GM18507 (cell line): ENCODE results near the gene CNIH1.
A peak's percentile ranks its signal among the peaks of the same experiment; 100 is the strongest.

ENCODE experiments used
- DNase-seq: peaks from one replicate; pipeline ENCODE4 v3.0.0; 2011; ENCODE audit warnings: low read depth; ENCODE audit not compliant: insufficient read length; ENCODE audit errors: extremely low spot score
- FAIRE-seq: peaks from 2 replicates; lab custom pipeline; 2011; peaks lifted over from hg19 to GRCh38; lab: Jason Lieb, UNC

The CNIH1 gene

DNA sequence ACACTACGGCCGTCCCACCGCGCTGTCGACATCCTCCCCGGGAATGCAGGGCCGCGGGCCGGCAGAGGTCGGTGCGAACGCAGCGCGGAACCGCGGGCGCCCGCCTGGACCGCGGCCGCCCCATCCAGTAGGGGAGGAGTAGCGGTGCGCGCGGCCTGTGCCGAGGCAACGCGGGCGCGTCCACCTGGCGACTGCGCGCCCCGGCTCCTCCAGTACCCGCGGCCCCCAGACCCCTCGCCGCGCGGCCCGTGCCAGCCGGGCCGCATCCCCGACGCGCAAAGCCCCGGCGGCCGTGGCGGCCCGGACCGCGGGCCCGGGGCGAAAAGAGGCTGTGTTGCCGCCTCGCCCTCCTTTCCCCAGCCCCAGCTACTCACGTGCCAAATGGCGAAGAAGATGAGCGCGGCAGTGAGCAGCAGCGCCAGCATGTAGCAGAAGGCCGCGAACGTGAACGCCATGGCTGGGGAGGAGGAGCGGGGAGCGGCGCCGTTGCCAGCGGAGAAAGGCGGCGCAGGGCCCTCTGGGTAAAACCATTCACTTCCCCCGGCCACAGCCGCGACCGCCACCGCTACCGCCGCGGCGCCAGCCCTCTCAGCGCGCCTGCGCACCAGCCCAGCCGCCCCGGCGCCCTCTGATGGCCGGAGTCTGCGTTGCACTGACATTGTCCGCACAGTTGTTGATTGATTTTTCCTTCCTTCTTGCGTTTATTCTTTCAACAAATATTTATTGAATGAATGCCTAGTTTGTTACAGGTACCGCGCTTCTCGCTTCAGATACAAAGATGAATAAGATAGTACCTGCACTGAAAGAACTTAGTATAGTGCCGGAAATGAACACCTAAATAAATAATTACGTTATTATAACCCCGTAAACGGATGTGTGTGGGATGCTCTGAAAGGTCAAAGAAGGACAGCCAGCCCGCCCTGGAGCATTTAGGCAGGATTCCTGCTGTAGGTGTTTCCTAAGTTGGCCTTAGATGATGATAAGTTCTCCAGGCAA lies at the start of gene CNIH1:
Gene CNIH1 (minus strand): TSS at position 502 of the 996 bp plus-strand sequence. CDS start 47 bp downstream, at position 455.
- peak; percentile 91 for DNase-seq
- FAIRE-seq: peak; percentile 92

DNA sequence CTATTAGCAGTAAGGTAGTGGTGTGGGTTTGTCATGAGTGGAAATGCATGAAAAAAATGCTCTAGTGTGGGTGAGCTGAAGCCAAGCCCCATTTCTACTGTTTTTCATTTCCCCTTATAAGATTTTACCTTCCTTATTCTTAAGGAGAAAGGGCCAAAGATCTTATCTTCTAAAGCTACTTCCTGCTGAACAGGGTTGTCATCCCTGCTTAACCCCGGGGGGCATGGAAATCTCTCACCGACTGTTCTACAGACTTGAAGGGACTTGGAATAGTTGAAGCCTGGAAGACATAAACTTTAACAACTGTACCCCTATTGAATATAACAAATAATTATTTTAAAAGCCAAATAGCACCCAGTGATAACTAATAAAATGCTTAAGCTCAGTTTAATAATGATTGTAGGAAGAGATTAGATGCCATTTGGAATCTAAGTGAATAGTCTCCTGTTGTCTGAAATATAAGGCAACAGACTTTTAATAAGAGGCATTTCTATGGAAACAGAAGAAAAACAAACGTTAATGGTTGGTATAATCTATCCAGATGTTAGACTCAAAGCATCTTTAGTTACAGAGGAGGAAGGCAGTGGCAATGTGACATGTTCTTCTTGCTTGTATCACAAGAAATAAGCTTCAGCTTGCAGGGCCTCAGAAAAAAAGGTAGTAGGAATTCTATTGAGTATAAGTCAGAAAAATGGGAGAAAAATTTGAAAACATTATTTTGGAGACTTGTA lies 49.4 kb upstream of the CNIH1 start:
- DNase-seq (no peak), FAIRE-seq (no peak)

DNA sequence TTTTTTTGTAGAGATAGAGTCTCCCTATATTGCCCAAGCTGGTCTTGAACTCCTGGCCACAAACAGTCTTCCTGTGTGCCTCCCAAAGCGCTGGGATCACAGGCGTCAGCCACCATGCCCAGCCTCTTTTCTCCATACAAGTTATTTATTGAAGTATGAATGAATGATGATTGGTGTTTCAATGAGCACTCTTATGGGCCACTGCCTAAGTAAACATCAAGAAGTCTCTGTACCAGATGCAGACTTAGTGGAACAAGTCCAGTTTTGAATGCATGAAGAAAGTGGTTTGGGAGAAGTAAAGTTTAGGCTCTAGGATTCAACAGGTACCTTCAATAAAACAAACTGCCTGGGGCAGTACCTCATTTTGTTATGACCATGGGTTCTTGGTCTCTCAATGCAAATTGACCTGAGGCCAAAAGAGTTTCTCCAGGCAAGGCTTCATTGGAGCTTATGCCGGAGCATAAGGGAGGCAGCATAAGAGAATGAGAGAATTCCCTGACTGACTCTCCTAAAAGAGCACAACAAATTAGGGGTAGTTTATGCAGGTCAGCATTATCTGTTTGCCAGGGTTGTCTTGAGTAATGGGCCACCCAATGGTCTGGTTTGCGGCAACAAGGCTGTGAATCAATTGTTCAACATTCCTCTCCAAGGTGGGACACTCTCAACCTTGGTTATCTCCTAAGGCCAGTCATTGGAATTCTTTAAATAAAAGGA lies 48.7 kb upstream of the CNIH1 start:
- no peak for FAIRE-seq
- DNase-seq: no peak

DNA sequence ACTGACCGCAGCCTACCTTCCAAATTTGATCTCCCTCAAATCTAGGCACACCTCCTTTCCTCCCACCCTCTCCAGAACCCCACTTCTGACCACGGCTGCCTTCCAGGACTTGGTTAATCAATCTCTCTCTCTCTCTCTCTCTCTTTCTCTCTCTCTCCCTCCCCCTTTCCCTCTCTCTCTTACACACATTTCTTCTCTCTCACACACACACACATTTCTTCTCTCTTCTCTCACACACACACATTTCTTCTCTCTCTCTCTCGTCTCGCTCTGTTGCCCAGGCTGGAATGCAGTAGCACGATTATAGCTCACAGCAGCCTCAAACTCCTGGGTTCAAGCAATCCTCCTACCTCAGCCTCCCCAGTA lies 48.1 kb upstream of the CNIH1 start:
- FAIRE-seq: peak; percentile 15
- no peak for DNase-seq

DNA sequence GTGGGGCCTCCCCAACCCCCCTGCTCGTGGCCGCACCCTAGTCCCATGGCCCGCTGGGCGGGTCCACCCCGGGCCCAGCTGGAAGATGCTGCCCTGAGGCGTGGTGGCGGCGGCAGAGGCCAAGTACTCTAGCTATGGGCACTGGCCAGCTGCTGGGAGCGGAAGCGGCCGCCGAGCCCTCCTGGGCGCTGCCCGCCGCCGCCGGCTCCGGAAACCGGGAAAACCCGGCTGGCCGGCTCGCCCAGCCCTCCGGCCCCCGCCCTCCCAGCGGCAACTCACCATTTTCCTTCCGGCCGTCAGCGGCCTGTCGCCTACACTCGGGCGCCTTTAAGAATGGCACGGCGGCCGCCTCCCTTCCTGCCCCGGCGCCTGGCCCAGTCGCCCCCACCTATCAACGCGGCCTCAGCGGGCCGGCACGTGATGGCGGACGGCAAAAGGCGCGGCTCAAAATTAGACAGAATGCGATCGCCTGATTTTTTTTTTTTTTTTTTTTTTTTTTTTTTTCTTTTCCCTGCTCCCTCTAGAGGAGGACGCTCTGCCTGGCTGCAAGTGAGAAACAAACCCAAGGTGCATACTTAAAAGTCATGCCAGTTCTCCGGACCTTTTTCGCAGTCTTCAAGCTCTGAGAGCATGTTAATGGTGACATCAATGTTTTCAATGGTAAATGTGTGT lies 47.6 kb upstream of the CNIH1 start, which contains the start of gene GMFB:
Gene GMFB (minus strand): TSS at position 335 of the 672 bp plus-strand sequence. CDS start 53 bp downstream, at position 282.
- peak; percentile 84 for FAIRE-seq
- DNase-seq: peak; percentile 89

DNA sequence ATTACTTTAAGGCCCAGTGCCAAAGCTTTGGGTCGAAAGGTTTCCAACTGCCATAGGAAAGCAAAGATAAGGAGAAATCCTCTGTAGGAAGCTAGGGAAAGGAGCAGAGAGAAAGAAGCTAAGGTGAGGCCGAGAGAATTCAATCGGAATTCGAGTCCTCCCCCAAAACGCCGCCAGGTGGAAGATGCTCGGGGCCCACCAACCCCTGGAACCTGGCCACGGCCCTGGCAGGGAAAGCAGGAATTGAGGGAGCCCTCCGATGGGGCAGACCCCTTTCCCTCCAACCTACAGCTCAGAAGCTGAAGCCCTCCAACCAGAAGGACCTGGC lies 47.1 kb upstream of the CNIH1 start:
- no peak for FAIRE-seq

DNA sequence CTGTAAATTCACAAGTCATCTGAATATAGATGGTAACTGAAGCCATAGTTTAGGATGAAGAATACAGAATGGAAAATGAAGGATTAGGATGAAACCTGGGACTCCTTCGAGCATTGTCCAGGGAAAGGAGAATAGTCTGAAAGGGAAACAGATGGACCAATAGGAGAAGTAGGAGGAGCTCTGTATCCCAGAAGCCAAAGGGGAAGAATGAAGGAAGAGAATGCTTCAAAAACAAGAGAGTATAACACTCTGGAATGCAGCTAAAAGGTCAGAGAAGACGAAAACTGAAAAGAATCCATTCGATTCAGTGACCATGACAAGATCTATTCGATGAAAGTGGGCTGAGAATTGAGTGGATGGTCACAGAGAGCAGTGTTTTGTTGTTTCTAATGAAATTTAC lies 46.6 kb upstream of the CNIH1 start:
- FAIRE-seq: no peak

More for the DNA sequence above, 47.1 kb upstream of the CNIH1 start:
- no peak for DNase-seq

DNA sequence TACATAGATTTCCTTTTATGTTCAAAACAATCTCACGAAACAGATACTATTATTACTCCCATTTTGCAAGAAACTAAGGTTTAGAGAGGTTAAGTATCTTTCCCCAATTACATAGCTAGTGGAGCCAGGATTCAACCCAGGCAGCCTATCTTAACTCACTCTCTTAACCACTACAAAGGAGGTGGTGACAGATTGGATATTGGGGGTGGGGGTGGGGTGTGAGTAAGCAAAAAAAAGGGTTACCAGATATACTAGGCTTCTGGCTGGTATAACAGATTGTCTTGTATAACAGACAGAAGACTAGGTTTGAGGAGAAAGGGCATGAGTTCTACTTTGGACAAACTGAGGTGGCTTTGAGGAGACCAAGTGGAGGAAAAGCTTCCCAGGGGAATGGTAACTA lies 45.5 kb upstream of the CNIH1 start:
- DNase-seq: no peak
- no peak for FAIRE-seq

More for the DNA sequence above, 46.6 kb upstream of the CNIH1 start:
- no peak for DNase-seq

DNA sequence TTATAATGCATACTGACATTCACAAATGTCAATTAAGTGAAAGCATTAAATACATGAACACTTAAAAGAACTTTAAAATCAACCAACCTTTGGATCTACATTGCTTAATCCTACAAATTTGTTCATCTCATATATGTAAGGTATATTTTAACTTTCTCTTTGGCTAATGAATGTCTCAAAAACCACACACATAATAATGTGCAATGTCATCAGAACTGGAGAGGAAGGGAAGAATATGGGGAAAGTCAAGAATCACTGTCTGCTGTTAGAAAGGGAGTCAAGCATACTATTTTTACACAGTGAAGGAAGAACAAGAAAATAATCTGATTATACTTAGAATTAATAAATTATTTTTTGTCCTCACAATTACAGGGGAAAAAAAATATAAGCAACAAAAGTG lies 42.7 kb upstream of the CNIH1 start:
- DNase-seq (no peak), FAIRE-seq (peak; percentile 15)

DNA sequence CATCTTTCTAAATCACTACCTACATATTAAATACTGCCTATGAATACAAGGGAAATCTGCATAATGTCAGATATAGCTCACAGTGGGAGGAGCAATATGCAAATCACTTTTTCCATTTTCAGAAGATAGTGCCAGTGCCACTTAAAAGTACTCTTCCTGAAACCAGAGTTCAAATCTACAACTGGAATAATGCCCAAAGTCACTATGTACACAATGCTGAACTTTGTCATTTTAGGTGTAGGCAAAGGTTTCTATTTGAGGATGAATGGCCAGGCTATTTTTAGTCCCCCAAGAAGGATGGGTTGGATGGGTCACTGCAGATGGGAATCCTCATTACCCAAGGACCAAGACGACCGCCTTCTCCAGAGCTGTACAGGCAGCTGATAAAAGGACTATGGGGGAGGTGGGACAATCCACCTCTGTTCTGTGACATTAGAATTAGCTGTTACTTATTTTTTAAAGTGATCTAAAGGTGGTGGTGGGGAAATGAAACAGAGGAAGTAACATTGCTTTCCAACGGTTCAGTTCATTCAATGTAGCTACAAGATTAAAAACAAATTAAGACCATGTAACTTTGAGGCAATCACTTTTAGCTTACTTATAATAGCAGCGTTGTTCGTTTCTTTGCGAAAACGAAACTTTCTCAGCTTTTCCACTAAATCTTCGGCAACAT lies 42.0 kb upstream of the CNIH1 start:
- DNase-seq (no peak), FAIRE-seq (peak; percentile 73)

DNA sequence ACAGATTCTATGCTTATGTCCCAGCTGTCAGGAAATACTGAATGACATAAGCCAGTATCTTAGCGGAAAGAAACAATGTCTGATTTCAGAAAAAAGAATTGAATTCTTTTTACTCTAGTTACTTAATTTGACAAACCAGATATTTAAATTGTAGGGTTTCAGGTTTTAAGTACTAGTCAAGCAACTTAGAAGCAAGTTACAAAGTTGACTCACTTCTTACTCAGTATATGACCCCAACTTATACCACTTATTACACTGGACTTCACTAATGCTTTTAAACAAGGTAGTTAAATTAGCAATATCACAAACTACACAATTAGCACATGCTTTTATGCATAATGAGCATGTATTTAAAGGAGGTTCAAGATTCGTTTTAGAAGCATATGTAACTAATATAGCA lies 40.5 kb upstream of the CNIH1 start:
- no peak for FAIRE-seq
- DNase-seq: no peak

DNA sequence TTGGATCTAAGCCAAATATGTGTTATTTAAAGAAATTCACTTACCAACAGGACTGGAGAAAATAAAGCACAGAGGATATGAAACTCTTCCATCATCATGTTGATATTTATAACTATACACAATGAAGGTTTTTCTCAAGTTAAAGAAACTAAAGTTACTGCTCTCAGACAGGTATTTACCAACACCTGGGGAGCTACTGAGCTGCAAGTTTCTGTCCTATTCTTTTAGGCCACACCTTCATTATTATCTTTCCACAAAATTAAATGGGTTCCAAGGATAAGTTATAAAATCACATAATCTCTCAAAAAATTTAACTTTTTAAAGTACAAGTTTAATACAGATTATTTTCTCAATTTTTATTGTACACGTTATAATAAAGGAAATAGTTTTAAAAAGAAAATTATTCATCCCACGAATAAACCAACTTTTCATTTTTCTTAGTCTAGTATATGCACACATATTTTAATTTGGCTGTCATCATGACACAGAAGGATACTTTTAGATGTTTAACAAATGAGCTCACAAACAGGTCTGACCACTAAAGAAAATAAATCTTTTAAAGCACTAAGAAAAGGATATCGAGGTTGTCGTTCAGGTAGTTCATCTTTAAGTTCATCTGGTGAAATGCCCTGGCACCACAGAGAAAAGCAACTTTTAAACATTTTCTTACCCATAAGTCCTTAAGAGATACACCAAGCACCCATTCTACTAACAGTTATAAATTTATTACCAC lies 39.8 kb upstream of the CNIH1 start:
- DNase-seq (no peak), FAIRE-seq (no peak)

DNA sequence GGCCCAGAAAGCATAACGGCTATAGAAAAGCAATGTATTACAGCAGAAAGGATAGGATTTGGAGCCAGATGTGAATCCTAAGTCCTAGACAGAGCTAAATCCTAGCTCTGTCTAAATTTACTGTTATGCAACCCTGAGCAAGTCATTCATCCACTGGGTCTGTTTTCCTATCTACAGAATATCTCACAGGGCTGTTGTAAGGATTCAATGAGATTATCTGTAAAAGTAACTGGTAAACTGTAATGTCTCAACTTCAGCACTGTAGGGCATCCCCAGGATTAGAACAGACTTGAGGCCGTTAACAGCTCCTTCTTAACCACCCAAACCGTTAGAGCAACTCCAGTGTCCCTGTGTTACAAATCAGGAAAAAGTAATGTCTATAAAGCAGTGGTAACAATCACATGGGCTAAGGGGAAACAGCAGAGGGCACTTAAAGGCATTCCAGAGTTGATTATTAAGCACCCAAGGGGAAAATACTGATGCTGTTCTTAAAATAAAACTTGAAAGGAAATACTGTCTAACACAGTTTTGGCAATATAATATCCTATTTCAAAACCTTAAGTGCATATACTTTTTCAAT lies 37.6 kb upstream of the CNIH1 start:
- no peak for DNase-seq
- no peak for FAIRE-seq

DNA sequence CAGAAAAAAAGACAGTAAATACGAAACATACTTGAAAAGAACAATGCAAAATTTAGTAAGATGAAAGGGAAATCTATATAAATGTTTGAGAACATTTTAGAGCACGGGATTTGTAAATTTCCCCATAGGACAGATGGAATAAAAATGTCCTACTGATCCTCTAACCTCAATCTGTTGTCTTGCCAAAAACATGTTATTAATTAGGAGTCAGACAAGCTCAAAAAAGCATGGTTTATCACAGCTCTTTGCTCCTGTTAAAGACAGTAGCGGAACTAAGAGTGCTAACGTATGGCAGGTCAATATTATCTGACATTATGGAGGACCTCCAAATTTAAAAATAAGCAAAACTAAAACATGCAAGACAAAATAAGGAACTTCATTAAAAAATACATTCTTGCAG lies 34.7 kb upstream of the CNIH1 start:
- DNase-seq: no peak
- no peak for FAIRE-seq

DNA sequence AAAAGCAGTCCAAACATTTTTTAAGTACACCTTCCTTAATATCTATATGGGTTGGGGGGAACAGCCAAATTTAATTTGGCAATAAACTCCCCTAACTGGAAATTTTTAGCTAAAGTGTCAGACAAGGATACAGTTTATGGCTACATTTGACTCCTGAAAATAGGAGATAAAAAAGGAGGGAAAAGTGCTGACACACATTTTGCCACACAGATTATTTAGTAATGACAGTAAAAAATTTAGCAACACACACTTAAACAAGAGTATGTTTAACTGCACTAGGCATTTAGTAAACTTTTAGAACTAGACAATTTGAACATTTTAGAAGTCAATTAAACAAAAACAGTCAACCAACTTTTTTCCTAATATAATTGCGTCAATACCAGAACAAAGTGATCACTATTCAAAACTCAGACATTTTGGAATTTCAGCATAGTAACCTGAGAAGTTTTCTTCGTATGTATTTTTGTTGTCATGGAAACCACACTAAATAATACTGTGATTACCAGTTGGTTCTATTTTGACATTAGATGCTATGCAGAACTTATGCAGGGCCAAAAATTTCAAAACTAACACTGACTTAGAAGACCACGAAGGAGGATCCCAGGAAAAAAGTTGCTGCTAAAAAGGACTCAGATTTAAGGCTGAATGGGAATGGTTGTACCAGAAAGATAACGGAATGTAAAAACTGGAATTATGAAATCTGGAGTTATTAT lies 34.2 kb upstream of the CNIH1 start:
- FAIRE-seq: no peak
- no peak for DNase-seq

DNA sequence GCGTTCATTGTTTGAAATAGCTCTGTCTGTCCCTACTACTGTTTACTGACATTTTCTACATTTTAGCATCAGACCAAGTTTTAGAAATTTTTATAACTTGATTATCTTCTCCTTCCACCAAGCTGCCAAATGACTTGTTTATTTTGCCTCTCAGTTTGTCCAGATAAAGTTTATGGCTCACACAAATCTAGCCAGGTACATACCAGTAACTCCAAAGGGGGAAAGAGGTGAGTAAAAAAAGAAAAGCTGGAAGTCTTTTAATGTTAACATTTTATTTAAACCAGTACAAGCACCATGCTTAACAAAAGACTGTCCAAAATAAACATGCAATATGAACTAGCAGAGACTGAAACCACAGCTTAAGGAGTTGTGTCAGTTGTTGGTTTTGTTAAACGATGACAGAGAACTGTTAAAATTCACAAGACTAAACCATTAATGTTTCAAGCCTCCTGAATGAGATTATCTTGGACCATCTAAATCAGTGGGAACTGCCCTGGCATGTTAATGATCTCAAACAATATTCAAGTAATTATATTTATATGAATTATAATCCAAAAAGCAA lies 33.1 kb upstream of the CNIH1 start:
- FAIRE-seq: peak; percentile 38
- DNase-seq: no peak

DNA sequence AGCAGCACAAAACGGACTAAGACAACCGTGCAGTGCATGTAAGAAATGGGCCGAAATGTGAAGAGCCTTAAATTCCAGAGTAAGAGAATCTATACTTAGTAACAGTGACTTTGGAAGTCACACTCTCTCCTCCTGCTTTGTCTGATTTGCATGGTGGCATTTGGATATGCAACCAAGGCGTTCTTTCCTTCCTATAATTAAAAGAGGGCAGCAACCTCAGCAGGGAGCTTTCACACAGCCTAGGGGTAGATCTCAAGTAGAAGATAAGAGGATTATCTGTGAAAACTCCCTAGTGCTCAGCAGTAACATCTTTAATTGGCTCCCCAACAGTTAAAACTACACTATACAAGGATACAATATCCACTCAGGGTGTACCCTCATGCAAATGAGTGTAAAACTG lies 31.1 kb upstream of the CNIH1 start:
- DNase-seq (no peak), FAIRE-seq (no peak)
